Suprapubic skin (tissue), 4 donors: Measurements from ENCODE around the gene CARD14.

Experiments
- EP300 ChIP-seq: sonication (generic); formaldehyde crosslinking; IDR thresholded peaks from one replicate; pipeline ENCODE4 v1.6.1; 2017; ENCODE audit warnings: antibody characterized with exemption
- POLR2AphosphoS5 ChIP-seq, 3 donors: sonication (generic); formaldehyde crosslinking; IDR thresholded peaks; one replicate each; pipeline ENCODE4 v1.6.1; 2017; ENCODE audit warnings: antibody characterized with exemption in 3 of 3
- TF ChIP-seq, protein P1 (sequence below), 2 donors: fragments of 200-600 bp in 1 of 2; fragments of 450-650 bp in 1 of 2; sonication (generic) in 1 of 2; IDR thresholded peaks; one replicate each; pipeline ENCODE4 v1.5.1; 2016 to 2019; ENCODE audit warnings: antibody characterized with exemption in 2 of 2, mild to moderate bottlenecking in 1 of 2, moderate library complexity in 1 of 2

GRCh38 chr17:80173126-80173525 is 3.3 kb downstream of the CARD14 start:
- TF ChIP-seq, protein P1, sequence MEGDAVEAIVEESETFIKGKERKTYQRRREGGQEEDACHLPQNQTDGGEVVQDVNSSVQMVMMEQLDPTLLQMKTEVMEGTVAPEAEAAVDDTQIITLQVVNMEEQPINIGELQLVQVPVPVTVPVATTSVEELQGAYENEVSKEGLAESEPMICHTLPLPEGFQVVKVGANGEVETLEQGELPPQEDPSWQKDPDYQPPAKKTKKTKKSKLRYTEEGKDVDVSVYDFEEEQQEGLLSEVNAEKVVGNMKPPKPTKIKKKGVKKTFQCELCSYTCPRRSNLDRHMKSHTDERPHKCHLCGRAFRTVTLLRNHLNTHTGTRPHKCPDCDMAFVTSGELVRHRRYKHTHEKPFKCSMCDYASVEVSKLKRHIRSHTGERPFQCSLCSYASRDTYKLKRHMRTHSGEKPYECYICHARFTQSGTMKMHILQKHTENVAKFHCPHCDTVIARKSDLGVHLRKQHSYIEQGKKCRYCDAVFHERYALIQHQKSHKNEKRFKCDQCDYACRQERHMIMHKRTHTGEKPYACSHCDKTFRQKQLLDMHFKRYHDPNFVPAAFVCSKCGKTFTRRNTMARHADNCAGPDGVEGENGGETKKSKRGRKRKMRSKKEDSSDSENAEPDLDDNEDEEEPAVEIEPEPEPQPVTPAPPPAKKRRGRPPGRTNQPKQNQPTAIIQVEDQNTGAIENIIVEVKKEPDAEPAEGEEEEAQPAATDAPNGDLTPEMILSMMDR (IDR thresholded peaks at IDR 0.05), result no peak
- no peak for TF ChIP-seq EP300
- TF ChIP-seq POLR2AphosphoS5 (IDR thresholded peaks at IDR 0.05), result no peak
